ENCODE results near the gene SSTR3.
A peak's percentile ranks its signal among the peaks of the same experiment; 100 is the strongest.

The SSTR3 gene

DNA sequence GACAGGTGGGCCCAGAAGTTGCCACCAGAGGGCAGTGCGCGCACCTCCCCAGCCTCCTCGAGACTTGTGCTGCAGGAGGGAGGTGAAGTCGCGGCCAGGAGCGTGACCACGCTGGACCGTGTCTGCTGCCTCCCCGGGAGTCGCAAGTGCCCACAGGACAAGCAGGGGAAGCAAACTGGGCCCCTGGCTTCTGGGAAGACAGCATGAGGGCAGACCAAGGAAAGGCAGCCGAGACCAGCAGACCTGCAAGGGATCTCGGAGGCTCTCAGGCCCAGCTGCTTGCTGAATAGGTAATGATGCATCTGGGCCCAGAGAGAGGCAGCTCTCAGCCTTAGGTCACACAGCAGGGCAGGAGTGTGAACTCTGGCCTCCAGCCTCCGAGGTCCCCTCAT, 45.6 kb downstream of the SSTR3 start:
- peak; percentile 67 for DNase-seq (ENCODE audit: low spot score)

DNA sequence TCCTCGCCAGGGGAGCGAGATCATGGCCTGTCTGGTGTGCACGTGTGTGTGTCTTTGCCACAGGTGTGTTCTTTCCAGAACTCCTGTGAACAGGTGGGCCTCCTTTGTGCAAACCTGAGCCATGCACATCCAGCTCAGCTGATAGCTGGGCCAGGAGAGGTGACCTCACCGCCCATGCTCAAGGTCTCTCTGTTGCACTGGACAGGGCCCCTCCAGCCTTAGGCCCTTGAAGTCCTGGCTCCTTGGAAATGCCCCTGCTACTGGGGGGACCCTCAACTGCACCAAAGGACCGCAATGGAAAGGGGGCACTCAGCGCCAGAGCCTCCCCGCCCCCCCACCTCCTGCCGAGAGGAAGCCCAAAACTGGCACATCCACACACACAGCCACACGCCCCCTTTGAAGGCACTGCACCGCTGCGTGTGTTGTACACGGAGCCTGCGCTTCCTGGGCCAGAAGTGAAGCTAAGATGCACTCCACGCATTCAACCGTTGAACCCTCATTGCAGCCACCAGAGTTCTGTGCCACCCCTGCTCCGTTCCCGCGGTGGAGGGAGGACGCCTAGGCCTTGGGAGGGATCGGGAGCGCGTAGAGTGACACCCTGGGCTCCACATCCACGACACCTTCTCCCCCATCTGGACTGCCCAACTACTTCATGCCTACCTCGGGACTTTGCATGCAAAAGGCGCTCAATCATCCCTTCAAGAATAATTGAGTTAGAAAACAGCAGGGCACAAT, 46.2 kb downstream of the SSTR3 start:
- no peak for DNase-seq (ENCODE audit: low spot score)

DNA sequence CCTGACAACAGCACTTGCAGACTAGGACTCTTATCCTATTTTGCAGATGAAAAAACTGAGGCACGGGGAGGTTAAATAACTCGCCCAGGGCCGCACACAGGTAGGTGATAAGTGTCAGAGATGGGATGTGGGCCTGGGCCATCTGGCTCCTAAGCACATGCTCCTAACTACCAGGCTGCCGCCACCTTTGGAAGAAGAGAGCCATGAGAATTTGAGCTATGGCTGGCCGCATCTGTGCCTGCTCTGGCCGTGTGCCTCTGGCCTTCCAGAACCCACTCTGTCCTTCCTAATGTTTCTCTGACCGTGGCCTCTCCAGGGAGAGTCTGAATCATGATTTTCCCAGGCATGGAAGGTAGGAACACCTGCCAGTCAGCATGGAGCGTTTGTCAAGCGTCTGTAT, 47.2 kb downstream of the SSTR3 start:
- DNase-seq (ENCODE audit: low spot score), result no peak

DNA sequence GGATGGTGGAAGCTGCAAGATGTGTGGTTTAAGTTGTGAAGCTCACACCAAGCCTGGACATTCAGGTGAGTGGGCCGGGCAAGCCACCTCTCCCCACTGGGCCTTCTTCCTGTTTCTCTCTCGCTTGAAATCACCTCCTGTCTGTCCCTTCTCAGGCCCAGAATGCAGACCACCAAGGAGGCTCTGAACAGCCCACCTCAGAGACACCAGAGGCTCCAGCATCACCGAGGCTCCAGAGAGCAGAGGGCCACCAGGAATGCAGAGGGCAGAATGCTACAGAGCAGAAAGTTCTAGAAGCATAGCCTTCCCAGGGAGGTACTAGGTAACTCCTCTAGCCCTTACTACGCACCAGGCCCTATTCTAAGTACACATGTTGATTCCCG, 47.8 kb downstream of the SSTR3 start:
- DNase-seq (ENCODE audit: low spot score), result no peak

DNA sequence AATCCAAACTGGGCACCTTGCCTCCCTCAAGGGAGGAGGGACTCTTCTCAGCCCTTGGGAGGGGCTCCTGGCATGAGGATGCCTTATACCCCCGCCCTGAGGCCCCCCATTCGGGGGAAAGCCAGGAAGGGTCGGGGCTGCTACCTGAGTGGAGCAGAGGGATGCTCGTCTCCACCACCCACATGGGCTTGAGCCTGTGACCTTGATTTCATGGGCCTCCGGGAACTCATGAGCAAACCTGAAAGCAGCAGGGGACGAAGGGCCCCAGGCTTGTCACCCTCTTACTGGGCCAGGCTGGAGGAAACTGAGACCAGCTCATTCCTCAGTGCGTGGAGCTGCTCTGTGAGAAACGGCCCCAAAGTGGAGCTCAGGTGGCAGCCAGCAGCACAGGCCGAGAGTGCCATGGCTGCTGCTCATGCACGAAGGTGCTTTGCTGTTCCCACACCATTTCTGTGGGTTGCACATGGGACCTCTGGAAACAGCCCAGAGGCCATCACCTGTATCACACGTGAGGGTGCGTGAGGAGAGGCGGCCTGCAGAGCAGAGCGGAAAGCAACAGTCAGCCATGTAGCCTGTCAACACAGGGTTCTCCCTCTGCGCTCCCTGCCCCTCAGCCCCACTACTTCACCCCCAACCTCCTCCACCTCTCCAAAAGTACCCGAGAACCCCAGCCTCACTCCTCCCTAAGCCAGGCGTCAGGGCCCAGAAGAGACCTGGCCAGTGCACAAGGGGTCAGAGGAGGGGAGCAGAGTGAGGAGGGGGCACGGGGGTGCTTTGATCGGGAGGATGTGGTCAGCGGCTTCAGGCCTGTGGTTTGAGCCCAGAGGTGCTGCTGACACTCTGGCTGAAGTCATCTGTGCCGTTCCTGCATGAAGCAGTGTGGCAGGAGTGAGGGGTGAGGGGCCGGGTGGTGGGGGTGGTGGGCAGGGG, 48.4 kb downstream of the SSTR3 start:
- DNase-seq (ENCODE audit: low spot score), result no peak

DNA sequence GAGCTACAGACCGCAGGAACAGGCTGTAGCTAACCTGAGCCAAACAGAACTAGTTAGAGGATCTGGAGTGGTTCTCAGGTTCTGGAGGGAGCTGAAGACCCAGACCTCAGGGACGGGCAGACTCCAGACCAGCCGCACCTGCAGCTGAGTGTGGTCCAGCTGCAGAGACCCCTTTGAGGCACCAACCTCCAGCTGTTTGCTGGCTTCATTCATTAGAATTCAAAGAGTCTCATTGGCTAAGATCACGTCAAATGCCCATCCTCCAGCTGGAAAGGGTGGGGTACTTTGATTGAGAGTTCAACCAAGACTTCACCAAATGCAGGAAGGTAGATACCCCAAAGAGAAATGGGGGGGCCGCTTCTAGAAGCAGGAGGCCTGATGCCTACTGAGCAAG, 49.2 kb downstream of the SSTR3 start:
- DNase-seq (ENCODE audit: low spot score), result no peak

DNA sequence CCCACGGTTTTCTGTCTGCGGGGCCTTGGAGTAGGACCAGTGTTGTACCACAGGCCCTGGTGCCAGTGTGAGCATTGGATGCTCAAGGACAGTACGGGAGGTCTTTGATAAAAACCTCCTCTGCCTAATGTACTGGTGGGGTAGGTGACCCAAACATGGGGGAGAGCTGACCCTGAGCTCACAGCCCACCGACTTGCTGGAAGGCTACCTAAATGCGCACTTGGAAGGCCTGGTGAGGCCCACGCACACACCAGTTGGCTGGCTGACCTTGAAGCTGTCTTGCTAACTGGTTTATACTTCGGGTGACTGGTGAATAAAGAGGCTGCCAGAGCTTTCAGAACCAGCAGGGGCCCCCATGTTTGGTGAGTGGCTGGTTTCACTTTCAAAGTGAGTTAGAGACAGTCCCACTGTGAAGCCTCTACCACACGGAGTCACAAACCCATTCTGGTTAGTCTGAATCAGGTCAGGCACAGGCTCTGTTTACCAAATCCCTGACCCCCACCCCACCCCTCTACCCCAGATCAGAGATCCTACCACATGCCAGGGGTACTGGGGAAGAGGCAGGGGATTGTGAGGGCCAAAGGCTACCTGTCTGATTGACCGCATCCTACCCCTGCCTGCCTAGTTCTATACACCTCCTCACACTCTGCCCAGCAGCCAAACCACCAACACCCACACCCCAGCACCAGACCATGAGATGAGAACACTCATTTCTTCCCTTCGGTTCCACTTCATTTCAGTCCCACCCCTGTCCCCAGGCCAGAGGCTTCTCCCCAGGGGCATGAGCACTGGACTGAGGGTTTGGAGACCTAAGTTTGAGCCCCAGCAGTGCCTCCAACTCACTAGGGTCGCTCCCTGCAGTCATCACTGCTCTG, 49.8 kb downstream of the SSTR3 start:
- DNase-seq (ENCODE audit: low spot score), result no peak

DNA sequence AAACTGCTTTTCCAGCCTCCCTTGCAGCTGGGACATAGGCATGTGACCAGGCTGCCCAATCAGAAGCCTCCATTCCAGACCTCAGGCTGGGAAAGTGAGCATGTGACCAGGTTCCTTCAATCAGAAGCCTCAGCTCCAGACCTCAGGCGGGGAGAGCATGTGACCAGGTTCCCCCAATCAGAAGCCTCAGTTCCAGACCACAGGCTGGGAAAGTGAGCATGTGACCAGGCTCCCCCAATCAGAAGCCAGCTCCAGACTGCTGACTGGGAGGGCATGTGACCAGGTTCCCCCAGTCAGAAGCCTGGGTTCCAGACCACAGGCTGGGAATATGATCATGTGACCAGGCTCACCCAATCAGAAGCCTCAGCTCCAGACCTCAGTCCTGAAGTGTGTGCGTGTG, 50.8 kb downstream of the SSTR3 start:
- DNase-seq (ENCODE audit: low spot score), result peak; percentile 26

DNA sequence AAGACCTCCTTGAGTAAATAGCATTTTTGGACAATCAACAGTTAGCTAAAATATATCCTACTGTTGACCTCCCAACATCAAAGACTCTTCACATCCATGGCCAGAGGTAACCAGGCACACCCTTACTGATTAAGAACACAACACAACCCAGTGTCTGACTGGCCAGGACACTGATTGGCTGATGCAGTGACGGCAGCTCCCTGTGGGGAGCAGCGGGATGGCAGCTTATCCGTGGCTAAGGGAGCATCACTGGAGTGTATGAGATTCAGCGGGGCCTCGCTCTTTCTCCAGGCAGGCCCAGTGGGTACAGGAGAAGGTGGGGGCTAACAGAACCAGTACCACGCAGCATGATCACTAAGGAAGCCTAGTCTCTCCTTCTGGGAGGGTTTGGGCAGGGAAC, 52.2 kb downstream of the SSTR3 start:
- DNase-seq (ENCODE audit: low spot score), result no peak

DNA sequence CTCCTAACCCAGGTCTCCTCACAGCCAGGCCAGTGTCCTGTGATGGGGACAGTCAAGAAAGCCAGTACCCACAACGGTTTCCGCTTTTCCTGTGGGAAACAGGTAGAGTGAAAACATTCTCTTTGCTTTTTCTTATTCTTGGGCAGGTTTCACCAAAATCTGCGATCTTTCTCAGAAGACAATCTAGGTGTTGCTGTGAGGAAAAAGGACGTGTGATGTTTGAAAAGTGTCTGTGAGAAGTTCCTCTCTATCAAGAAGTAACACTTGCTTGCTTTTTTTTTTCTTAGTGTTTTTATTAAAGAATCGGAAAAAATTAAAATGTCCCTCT, 53.4 kb downstream of the SSTR3 start:
- DNase-seq (ENCODE audit: low spot score), result no peak

DNA sequence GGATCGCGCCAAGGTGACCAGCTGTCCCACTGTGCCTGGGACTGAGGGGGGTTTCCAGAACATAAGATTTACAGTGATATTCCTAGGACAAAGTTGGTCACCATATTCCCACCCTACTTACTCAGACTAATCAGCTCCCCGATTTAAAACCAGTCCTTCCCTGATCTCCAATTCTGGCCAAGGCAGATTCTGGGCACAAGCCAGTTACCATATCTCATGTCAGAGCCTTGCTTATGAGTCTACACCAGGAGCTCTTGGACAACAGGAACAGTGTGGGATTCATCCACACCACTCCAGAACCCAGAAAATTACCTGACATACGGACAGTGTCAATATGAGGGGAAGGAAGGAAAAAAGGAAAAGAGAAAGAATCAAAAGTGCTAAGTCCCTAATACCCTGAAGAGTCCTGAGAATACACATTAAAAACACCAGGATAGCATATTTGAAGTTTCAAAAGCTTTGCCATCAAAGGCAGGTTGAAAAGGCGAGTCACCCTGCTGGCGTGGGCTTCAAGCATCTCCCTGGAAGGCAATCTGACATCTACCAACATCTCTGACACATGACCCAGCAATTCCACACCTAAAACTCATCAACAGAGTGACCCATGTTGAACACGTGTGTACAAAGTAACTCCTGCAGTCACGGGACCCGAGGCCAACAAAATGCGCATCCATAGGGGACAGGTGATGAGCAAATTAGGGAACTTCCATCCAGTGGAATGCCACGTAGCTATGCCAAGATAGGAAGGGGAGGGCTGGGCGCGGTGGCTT, 54.6 kb downstream of the SSTR3 start:
- no peak for DNase-seq (ENCODE audit: low spot score)

DNA sequence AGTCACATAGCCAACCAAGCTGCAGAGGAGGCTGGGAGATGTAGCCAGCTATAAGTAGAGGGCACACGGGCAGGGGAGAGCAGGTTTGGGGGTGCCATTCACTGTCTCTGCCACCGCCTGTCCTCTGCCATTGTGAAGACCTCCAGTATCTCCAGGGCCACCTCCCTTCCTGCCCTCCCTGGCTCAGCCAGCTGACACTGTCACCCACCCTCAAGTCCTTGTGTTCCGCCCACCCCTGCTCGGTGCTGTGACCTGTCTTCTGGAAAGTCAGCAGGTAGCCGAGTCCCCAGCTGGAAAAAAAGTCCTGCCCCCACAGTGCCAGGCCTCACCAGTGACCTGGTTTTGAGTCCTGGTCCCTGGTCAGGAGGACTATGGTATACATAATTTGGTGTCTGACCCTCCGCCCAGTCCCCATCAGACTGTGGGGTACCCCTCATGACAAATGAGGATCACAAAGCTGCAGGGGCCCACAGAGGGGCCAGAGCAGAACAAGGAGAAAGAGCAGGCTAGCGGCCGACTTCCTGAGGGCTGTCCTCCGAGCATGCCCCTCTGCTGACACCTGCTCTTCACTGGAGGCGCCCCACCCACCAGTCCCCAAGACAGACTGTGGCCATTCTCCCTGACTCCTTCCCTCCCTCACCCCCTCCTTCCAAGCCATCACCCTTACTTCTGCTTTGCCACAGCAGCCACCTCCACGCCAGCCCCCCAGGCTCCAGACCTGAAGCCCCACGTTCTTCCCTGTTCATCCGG, 55.4 kb downstream of the SSTR3 start:
- no peak for DNase-seq (ENCODE audit: low spot score)

DNA sequence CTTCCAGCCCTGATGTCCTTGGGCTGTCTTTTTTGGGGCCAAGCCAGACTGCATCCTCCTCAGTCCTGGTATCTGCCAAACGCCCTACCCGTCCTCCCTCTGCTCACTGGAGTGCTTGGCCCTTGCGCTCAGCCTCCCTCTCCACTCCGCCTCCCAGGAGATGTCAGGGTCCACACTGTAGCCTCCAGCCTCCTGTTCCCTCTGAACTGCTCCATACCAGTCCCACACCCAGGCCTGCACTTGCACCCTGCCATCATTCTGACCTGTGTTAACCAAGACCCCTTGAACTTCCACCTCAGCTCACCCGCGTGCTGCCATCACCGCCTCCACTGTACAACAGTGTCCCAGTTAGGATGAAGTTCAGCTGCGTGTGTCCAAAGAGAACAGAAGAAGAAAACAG, 56.3 kb downstream of the SSTR3 start:
- no peak for DNase-seq (ENCODE audit: low spot score)

DNA sequence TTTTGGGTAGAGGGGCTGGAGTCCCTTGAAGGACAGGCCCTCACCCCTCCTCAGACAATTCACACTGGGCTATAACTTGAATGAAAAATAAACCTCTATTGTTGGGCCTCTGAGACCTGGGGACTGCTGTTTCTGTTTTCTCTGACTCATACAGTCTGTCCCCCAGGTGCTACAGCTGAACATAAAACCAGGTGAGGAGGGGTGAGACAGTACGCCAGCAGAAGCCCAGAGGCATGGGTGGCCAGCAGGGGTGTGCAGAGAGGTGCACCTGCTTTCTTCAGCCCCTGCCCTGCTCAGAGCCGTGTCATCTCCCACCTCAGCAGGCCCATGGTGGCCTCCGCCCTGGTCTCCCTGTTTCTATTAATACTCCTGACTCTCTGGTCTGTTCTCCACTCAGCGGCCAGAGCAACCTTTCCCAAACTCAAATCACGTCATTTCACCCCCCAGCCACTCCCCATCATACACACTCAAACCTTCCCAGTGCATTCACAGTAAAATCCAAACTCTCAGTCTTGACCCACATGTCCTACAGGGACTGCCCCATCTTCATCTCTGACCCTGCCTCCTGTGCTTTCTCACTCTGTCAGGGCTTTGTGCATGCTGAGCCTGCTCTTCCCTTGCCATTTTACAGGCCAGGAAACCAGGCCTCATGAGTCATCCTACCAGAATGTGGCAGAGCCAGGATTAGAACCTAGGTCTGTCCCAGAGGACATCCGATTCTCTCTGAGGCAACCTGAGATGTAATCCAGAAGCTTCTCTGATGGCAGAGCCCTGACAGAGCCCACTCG, 57.2 kb downstream of the SSTR3 start:
- DNase-seq (ENCODE audit: low spot score), result no peak

Measured in hematopoietic multipotent progenitor cell treated with erythropoietin and hydrocortisone succinate and interleukin-3 and kit ligand, for 17 days (in vitro differentiated cells).